GM21515 (cell line): Measurements from ENCODE around the gene NRXN3.

Experiments used
- ATAC-seq: cut with Tn5 transposase; IDR thresholded peaks from one replicate; pipeline ENCODE4 v1.9.1; 2021; ENCODE audit not compliant: unreplicated experiment

NRXN3 gene

DNA sequence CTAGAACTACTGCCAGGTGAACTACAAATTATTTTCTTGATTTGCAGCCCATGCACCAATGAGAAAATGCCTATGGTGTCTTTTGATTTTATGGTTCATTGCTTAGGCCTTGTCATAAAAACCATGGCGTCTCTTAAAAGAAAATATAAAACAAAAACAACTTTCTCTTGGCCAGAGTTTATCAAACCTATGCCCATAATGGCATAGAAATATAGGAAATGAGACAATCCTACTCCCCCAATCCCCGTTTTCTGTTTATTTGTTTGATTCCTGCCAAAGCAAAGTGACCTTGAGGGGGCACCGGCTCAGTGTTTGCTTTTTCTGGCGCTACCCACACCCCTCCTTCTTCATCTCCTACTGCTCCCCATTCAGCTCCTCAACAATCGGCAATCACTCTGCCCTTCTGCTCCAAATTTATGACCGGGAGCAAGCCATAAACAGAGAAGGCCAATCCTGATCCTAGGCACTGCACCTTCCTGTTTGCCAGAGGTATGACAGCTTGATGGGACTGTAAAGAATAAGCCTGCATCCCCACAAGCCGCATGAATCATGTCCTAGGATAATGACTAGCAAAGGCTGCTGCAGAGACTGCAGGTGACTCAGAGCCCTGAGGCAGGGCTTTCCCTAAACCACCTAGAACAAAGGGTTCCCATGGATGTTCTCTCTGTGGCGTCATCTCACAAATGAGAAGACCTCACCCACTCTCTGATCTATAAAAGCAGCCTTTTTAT, 874.9 kb downstream of the NRXN3 start:
- ATAC-seq = no peak

DNA sequence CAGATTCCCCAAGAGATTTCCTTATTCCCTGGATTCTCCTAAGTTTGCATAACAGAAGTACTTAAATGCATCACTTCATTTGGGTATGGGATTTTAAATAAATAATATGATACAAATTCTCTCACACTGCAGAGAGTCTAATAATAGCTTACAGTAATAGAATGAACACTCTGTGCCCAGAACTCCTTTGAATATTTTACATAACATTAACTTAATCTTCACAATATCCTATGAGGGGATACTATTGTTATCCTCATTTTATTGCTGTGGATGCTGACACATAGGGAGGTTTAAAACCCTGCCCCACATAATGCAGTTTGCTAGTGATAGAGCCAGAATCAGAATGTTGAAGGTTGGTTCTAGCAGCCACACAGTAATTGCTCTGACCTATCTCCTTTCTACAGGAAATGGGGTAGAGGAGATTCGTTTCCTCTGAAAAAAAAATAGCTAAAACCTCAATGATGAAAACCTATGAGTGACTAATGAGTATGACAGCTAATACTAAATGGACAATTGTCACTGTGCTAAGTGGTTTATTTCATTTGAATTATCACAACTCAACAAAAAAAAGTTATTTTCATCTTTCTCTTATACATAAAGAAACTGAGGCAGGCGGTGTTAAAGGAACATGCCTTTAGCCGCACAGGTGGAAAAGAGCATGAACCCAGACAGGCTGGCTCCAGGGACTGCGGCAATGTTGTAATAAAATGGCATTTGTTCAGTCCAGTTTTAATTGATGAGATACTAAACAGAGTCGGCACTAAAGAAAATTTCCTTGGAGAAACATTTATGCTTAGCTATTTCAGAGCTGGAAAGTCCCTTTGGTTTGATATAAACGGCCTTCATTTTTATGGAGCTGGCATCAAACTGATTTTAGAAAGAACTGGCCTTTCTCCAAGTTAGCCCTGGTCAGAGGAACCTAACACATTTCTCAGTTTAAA, 880.9 kb downstream of the NRXN3 start:
- ATAC-seq = no peak

DNA sequence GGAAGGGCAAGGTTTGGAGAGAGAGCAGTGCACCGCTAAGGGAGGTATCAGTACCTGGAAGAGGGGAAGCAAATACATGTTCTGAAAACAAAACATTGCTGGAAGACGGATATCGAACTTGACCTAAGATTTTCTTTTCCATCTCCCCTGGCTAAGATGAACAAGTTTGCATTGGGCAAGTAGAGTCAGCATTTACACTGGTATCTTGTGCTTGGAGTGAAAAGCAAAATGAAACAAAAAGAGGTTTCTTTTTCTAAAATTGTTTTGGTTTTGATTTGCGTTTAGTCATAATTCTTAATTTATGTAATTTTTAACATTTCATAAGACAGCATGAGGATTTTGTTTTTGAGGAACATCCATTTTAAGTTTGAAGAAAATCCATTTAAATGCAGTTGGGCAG, 881.6 kb downstream of the NRXN3 start:
- no peak for ATAC-seq

DNA sequence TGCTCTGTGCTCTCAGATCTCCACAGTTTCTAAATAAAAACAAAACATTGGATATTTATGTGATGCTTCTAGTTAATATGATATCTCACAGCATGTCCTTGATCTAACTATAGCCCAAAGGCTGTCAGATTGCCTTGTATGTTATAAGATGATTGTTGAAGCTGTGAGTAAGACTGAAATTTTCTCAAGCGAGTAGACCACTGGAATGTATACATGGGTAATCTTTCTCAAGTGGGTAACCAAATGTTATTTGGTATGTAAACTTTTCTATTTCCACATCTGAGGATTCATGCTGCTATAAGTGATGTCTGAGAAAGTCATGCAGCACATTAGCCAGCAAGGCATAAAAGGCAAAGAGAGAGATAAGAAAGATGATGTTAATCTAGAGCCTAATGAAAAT, 886.7 kb downstream of the NRXN3 start:
- ATAC-seq = no peak

DNA sequence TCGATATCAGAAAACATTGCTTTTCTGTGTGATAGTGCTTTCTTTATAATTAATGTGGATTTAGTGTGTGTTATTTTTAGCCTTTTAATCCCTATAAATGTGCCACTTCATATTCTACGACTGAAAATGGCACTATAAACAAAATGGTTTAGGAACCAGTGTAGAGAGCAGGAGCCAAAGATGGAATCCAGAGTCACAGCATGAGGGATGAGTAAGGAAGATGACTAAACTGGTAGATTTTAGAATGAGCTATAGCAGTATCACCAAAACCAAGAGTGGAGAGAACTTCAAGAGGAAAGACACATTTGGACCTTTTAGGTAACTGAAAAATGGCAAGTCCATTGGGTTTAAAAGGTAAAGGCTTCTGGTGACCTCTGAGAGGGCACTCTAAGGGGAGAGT, 887.2 kb downstream of the NRXN3 start:
- no peak for ATAC-seq

DNA sequence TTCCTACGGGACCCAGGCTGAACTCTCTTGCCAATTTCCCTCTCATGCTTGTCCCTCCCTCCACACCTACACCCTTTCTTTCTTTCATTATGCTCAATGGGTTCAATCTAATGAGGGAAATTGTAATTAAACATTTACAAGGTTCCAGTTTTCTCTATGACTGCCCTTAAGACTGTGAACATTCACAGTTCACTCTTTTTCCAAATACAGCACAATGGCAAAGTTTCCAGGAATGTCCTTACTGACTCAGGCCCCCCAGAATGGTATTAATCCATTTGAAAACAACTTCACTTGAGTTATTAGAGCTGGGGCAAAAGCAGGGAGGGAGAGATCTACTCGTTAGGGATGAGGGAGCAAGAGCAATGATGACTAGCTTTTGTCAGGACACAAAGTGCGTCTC, 892.1 kb downstream of the NRXN3 start:
- no peak for ATAC-seq

DNA sequence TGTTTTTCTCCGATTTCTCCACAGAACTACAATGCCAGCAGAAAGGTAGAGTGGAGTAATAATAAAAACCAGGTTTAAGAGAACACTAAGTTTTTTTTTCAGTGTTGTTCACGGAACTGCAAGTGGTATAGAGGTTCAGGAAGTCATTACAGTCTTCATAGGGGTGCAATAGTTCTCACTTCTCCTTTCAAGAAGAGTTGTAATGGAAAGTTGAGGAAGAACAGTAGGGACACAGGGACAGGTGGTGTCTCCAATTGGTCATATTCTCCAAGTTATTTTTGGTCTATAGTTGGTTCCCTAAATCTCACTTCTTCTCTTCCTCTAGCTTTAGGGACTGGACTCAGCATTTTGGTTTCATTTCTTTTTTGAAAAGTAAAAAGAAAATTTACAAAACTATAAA, 894.0 kb downstream of the NRXN3 start:
- no peak for ATAC-seq

DNA sequence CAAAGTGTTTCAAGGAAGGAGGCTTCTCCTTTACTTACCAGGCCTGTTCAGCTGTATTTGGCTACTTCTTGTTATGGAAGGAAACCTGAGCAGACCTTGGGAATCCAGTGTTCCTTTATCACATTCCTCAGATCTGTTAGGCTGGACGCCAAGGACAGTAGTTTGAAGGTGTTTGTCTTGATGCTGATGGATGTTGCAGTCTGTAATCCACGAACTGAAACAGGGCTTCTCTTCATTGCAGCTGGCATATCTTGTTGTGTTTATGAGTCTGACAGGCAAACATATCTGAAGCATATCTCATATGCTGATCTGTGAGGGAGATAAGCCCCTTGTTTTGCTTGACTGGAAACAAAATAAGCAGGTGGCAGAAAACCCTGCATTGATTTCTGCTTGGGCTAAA, 904.3 kb downstream of the NRXN3 start:
- no peak for ATAC-seq

DNA sequence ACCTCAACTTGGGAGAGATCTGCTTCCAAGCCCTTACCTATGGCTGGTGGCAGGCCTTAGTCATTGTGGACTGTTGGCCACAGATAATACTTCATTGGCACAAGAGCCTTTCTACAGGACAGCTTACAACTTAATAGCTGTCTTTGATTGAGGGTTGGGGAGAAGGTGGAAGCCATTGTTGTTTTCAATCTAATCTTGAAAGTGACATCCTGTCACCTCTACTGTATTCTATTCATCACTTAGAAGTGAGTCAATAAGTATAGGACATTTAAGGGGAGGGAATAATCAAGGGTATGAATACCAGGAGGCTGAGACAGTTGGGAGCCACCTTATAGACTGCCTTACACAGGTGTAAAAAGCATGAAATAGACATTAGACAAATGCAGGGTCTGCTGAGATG, 906.3 kb downstream of the NRXN3 start:
- ATAC-seq = no peak

DNA sequence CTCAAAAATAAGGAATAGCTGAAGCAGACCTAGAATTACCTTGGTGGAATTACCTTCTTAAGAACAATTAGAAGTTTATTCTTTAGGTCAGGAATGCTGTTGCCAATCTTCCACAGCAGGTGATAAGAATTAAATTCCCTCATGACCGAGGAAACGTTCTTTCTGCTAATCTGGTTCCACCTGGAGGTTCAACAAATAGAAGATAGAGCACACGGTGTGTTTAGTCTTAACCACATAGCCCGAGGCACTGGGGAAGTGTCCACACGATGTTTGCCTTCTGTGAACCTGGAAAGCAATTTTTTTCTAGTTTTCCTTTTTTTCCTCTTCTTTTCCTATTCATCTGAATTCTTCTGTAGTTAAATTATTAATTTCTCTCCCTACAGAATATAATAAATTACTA, 906.9 kb downstream of the NRXN3 start:
- ATAC-seq = no peak

DNA sequence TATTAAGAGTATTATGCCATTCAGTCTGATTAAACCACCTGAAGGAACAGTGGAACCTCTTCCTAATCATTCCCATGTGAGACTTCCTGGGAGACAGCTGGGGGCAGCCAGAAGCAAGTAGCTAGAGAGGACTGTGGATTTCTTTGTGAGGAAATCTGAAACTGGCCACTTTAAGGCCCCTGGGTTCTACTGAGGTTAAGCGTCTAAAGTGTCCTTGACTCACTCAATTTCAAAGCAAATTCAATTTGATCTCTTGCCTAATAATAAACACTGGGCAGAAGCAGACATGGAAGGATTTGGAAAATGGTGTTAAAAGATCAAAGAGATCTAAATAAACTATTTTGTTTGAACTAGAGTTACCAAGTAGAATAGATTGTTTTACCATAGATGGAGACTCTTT, 909.9 kb downstream of the NRXN3 start:
- no peak for ATAC-seq

DNA sequence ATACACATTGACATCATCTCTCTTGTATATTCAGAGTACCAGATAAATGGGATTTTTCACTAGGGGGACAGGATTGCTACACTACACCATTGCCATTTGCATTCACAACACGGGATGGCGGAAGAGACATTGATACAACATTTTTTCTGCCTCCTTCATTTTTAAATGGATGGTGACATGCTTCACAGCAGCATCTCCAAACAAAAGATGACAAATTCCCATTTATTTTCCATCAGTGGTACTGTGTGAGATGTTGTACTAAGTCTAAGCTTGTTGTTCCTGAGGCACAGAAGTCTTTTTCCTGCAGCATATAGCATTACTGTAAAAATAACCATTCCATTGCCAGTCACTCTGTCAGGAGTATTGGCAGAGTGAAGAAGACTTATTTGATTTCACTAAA, 912.7 kb downstream of the NRXN3 start:
- ATAC-seq = no peak

DNA sequence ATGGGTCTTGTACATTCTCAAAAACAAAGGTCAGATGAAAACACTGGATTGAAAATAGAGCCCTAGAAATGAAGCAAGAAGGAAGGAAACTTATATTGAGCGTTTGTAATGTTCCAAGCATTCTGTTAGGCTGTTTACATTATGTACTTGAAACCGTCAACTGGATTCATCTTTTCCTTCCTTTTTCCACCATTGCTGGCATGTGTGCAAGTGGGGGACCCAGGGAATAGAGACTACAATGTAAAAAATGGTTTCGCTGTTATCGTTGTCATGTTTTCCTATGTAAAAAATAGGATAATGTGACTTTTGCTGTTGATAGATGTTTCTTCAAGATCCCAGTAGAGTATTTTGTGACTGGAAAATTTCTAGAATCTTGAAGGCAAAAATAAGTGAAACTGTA, 913.2 kb downstream of the NRXN3 start:
- ATAC-seq = no peak

DNA sequence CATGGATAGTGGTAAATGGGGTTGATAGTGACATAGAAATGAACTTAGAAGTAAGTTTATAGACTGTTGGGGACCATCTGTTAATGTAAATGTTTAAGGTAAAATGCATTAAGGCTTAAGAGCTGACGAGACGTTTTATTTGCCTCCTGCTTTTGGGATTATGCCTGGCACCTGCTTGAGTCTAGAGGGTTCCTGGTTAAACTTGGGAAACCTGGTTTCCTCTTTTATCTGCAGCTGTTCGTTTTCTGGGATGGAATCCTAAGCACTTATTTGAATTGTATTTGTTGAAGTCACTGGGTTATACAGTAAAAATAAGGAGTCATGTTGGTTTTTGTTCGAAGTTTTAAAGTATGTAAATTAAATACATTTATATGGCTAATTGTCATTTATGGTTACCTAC, 914.7 kb downstream of the NRXN3 start:
- no peak for ATAC-seq

DNA sequence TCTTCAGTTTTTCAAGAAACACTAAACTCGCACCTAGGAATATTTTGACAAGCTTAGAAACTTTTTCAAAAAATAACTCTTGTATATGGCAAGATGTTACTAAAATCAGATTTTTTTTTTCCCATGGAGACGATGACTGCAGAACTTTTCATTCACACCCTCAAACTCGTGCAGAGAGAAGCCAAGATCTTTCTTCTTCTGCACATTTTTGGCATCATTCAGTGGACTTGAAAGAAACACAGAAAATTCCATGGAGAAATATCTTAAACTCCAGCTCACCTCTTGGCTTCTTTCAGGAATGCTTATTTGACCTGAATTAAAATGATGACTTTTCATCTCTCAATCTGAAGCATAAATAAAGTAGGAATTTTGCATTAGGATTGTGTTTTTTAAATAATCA, 919.4 kb downstream of the NRXN3 start:
- no peak for ATAC-seq

DNA sequence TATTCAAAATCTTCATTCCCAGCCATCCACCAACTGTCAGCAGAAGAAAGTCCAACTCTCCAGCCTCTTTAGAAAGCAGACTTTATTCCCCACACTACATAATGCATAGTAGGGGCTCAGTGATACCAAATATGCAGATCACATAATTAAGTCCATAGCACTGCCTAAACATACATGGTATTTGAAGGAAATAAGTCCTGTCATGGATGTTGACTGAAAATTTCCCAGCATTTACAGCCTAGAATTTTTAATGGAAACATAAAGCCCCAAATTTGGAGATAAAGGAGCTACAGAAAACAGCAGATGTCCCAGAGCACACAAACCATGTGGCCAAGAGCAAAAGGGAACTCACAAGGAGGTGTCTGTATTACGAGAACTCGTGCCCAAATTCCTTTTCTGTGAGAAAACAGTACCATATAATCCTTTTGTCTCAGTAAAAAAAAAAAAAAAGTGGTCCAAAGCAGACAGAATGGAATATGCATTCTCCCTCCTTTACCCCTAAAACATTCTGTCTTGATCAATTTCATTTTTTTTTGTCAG, 920.5 kb downstream of the NRXN3 start:
- no peak for ATAC-seq

DNA sequence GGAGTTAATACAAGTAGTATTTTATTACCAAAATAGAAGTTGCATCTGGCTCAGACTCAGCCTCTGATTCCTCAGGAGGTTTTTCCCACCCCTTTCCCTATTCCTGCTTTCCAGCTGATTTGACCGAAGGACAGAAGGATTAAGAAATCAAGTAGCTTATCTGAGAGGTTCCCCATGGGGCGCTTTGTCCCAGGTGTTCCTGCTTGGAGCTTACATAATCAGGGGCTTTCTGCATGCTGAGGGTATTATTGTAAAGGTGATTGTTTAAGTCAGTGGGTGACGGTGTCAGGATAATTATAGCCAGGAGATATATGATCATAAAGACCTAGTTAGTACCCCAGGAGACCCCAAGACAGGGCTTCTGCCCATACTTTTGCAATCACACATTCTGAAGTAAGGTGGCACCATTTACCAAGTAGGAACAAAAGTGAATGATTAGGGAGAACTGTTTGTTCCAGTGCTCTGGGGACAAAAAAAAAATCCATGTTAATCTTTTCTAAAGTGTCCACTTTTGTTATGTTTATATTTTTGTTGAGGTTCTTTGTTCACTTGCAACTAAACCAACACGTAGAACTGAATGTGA, 921.3 kb downstream of the NRXN3 start:
- no peak for ATAC-seq

DNA sequence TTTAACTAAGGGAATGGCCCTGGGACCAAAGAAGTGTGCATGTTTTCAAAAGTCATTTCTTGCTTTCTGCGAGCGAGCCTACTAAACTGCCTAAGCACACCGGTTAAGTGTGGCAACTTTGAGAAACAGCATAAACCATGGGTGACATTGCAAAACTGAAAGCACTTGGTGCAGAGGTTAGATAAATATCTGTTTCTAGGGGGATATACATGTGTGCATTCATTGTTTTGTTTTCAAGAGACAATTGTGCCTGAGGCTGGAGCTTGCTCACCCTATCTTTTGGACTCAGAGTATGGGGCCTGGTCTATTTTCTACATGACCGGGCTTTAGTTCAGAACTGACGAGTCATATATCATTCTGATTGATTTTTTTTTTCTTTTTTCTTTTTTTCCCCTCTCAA, 923.4 kb downstream of the NRXN3 start:
- ATAC-seq = no peak

DNA sequence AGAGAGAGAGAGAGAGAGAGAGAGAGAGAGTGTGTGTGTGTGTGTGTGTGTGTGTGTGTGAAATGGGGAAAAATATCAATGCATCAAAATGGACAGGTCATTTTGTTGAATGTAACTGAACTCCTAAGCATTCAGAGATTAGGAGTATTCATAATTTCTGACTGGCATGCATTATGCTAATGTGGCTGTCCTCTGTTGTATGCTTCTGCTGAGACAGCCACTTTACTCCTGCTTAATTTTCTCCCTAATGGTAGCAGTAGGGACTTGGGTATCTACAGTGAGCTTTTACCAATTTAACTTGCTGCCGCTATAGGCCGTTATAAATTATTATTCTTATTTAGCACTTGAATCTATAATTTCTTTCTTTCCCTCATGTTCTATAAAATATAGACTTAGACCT, 924.8 kb downstream of the NRXN3 start:
- ATAC-seq = no peak

DNA sequence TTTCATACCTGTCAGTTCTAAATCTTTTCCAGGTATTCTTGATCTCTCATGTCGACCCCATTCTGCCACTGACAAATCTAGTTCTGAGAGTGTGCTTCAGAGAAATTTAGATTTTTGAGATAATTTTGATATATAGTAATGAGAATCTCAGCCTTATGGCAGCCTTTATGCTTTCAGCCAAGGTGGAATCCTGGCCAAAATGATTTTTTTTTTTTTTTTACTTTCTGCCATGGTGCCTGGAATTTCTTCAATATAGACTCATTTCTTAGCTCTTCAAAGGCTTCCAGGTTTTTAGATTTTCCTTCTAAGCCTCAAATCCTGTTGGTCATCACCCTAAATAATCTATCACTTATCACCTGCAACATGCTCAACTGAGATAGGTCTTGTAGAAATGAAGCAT, 926.6 kb downstream of the NRXN3 start:
- ATAC-seq = no peak

DNA sequence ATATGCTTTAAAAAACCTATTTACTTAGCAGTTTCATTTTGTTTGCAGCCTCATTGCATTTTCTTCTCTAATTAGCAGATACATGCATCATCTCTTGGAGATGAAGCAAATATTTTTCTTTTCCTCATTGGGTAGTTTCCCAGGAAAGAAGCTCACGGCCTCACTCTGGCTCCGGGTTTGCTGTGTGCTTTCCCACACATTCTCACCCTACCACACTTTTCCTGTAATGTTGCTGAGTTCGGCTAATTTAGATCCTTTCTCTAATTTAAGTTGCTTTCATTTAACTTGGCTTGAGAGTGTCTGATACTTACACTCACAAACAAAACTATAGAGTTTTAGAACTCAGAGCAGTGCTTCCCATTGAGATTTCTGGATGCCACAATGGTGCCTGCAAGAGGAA, 928.2 kb downstream of the NRXN3 start:
- ATAC-seq = no peak

DNA sequence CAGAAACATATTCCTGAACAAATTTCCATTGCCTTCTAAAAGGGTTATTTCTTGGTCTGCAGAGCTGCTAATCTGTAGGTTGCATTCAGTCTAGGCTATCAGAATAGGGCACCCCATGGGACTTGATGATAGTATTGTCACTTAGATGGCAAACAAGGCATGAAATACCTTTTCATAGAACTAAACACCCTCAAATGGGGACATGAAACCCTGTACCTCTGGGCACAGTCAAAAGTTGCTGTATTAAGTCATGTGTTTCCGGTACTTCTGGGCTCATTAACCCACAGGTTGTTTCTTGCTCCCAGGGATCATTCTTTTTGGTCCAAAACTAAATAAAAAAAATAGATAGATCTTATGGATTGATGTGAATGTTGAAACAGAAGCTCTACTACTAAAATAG, 930.4 kb downstream of the NRXN3 start:
- no peak for ATAC-seq
